MM.1S (cell line): ENCODE results near the gene MVP.

Source experiments
- DNase-seq: peaks from one replicate; pipeline ENCODE4 v3.0.0-alpha.2; 2015
- H2AFZ ChIP-seq: fragments of 300-600 bp; sonication (generic); 2 replicates; pipeline ENCODE4 v1.6.0; 2016; ENCODE audit warnings: antibody characterized with exemption, low read length
- H3F3A ChIP-seq: fragments of 300-600 bp; sonication (generic); 2 replicates; pipeline ENCODE4 v1.6.1; 2016; ENCODE audit warnings: mild to moderate bottlenecking, antibody characterized with exemption, low read length, moderate library complexity, mixed read lengths; ENCODE audit not compliant: insufficient read depth
- H3K27ac ChIP-seq: fragments of 300-600 bp; sonication (generic); 2 replicates; pipeline ENCODE4 v1.5.1; 2016; ENCODE audit warnings: mild to moderate bottlenecking, low read length
- H3K27me3 ChIP-seq: fragments of 300-600 bp; sonication (generic); replicated peaks from 2 replicates; pipeline ENCODE4 v1.6.0; 2016; ENCODE audit warnings: low read length; ENCODE audit not compliant: insufficient read depth
- H3K36me3 ChIP-seq: fragments of 300-600 bp; sonication (generic); replicated peaks from 2 replicates; pipeline ENCODE4 v1.6.1; 2016; ENCODE audit warnings: mild to moderate bottlenecking, low read length, mixed read lengths; ENCODE audit not compliant: insufficient read depth
- H3K4me1 ChIP-seq: fragments of 300-600 bp; sonication (generic); 2 replicates; pipeline ENCODE4 v1.6.1; 2016; ENCODE audit warnings: low read length, mixed read lengths
- H3K4me2 ChIP-seq: fragments of 300-600 bp; sonication (generic); 2 replicates; pipeline ENCODE4 v1.6.0; 2016; ENCODE audit warnings: low read depth, low read length
- H3K4me3 ChIP-seq: fragments of 300-600 bp; sonication (generic); 2 replicates; pipeline ENCODE4 v1.5.1; 2016; ENCODE audit warnings: low read length, mixed read lengths
- H3K79me2 ChIP-seq: fragments of 300-600 bp; sonication (generic); 2 replicates; pipeline ENCODE4 v1.6.1; 2016; ENCODE audit warnings: mixed run types, low read length, mixed read lengths
- H3K9ac ChIP-seq: fragments of 300-600 bp; sonication (generic); 2 replicates; pipeline ENCODE4 v1.6.1; 2016; ENCODE audit warnings: low read length, mixed read lengths
- H3K9me2 ChIP-seq: fragments of 300-600 bp; sonication (generic); replicated peaks from 2 replicates; pipeline ENCODE4 v1.6.1; 2016; ENCODE audit warnings: mild to moderate bottlenecking, low read length, mixed read lengths; ENCODE audit not compliant: insufficient read depth
- H3K9me3 ChIP-seq: fragments of 300-600 bp; sonication (generic); replicated peaks from 2 replicates; pipeline ENCODE4 v1.6.1; 2016; ENCODE audit warnings: mild to moderate bottlenecking, low read length, mixed read lengths; ENCODE audit not compliant: insufficient read depth
- H4K20me1 ChIP-seq: fragments of 300-600 bp; sonication (generic); 2 replicates; pipeline ENCODE4 v1.6.1; 2016; ENCODE audit warnings: mild to moderate bottlenecking, low read length, moderate library complexity, mixed read lengths; ENCODE audit not compliant: insufficient read depth
- CTCF ChIP-seq: fragments of 300-600 bp; sonication (generic); IDR thresholded peaks from 2 replicates; pipeline ENCODE4 v1.5.1; 2016; ENCODE audit warnings: antibody characterized with exemption, low read length, mixed read lengths
- EZH2 ChIP-seq: fragments of 300-600 bp; sonication (generic); optimal IDR thresholded peaks from 2 replicates; pipeline ENCODE3; 2017; ENCODE audit warnings: low read depth, mild to moderate bottlenecking, antibody characterized with exemption, low read length, mixed read lengths
- EZH2phosphoT487 ChIP-seq: fragments of 300-600 bp; sonication (generic); IDR thresholded peaks from 2 replicates; pipeline ENCODE4 v1.6.1; 2018; ENCODE audit warnings: antibody characterized with exemption, low read length

The MVP gene

GRCh38 chr16:29804455-29805231, 15.6 kb upstream of the MVP start:
- no peaks in the 10 kb centered on the region for H3K9me3 ChIP-seq
- H3K27ac ChIP-seq: peak overlapping the region; percentile 83
- H2AFZ ChIP-seq: peak overlapping the region; percentile 46; the same call in 1 of the 2 replicates
- H3K4me1 ChIP-seq: peaks cover 27% of the 10 kb centered on the region
- peaks cover 47% of the 10 kb centered on the region for H3F3A ChIP-seq
- peak overlapping the region; percentile 90 for H3K9ac ChIP-seq
- H3K79me2 ChIP-seq: peaks cover 25% of the 10 kb centered on the region
- H3K4me3 ChIP-seq: peak overlapping the region; percentile 86
- TF ChIP-seq EZH2phosphoT487: no peak
- TF ChIP-seq EZH2: no peak
- TF ChIP-seq CTCF: no peak
- H3K27me3 ChIP-seq: no peaks in the 10 kb centered on the region
- no peaks in the 10 kb centered on the region for H3K9me2 ChIP-seq
- no peaks in the 10 kb centered on the region for H4K20me1 ChIP-seq
- peak; percentile 54 for DNase-seq
- peak overlapping the region; percentile 84 for H3K4me2 ChIP-seq
- H3K36me3 ChIP-seq: peaks cover 2% of the 10 kb centered on the region; the same call in 1 of the 2 replicates

- peak overlapping the region; percentile 56; the same call in 1 of the 2 replicates for H2AFZ ChIP-seq
Observed at GRCh38 chr16:29805232-29806098, 14.8 kb upstream of the MVP start.

GRCh38 chr16:29806099-29806579, 14.1 kb upstream of the MVP start, which contains the start of gene MAZ:
TSS of gene MAZ (plus strand) at chr16:29806529. CDS start at chr16:29806702, 173 bp downstream.
- Histone ChIP-seq H3K9me2 (no peaks in the 10 kb centered on the region), H3K27ac (peak within 1 kb of the TSS; percentile 95), H3K36me3 (no peaks in the 10 kb centered on the region; the same call in 1 of the 2 replicates), H3K9me3 (no peaks in the 10 kb centered on the region), H3K4me3 (peak within 1 kb of the TSS; percentile 86), H3K4me1 (peaks cover 41% of the 10 kb centered on the region), H3K27me3 (no peaks in the 10 kb centered on the region), H2AFZ (0 out of 2 replicates have a peak within 1 kb of the TSS, but pooled peaks have one; percentile 56), H4K20me1 (no peaks in the 10 kb centered on the region), H3F3A (peaks cover 61% of the 10 kb centered on the region), H3K4me2 (peak within 1 kb of the TSS; percentile 77), H3K79me2 (peaks cover 32% of the 10 kb centered on the region), H3K9ac (peak within 1 kb of the TSS; percentile 95)
- peak; percentile 84 for DNase-seq
- TF ChIP-seq EZH2phosphoT487 (no peak), CTCF (no peak), EZH2 (no peak)

More at GRCh38 chr16:29805232-29806098, 14.8 kb upstream of the MVP start:
- Histone ChIP-seq H3K4me2 (peak overlapping the region; percentile 84), H3K4me3 (peak overlapping the region; percentile 86), H3K9me2 (no peaks in the 10 kb centered on the region), H3K27me3 (no peaks in the 10 kb centered on the region), H3F3A (peaks cover 55% of the 10 kb centered on the region), H3K27ac (peak overlapping the region; percentile 83), H3K36me3 (no peaks in the 10 kb centered on the region; the same call in 1 of the 2 replicates), H3K4me1 (peaks cover 35% of the 10 kb centered on the region), H4K20me1 (no peaks in the 10 kb centered on the region), H3K79me2 (peaks cover 32% of the 10 kb centered on the region), H3K9me3 (no peaks in the 10 kb centered on the region), H3K9ac (peak overlapping the region; percentile 90)
- peak; percentile 97 for DNase-seq
- TF ChIP-seq CTCF: no peak
